ENCODE data around the gene KCND3.

The KCND3 gene

DNA sequence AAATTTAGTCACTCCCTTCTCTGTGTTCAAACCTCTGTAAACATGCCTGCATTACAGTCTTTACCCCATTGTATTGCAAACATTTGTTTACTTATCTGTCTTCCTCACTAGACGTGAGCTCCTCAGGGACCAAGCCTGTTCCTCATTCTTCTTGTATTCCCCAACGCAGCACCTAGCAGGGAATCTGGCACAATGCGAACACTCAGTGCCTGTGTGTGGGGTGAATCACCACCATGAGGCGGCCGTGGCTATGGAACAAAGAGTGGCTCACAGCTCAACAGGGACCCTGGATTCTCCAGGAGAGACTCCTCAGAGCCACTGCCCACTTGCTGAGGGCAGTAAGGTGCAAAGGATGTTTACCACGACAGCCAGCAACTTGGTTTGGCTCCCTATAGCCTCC lies 137.9 kb downstream of the KCND3 start:
- in situ Hi-C loops (cut with MboI; ENCODE audit: low sequenced_read_pairs) = no loop called here

DNA sequence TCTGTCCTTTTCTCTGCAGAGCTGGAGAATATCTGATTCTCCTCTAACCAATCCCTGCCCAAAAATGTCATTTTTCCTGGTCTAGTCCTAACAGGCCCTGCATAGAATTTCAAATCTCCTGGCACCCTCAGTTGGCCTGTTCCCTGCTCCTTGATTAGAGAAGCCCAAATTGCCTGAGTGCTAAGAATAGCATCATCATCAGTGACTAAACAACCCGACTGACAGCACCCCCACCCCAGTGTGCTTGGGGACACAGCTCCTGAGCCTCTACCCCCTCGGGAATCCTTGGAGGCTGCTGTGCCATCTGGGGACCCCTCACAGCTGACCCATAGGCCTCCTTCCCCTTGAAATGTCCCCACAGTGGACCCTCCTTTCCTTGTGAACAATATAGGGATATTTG lies 139.4 kb downstream of the KCND3 start:
- in situ Hi-C loops (cut with MboI; ENCODE audit: low sequenced_read_pairs) = no loop called here

DNA sequence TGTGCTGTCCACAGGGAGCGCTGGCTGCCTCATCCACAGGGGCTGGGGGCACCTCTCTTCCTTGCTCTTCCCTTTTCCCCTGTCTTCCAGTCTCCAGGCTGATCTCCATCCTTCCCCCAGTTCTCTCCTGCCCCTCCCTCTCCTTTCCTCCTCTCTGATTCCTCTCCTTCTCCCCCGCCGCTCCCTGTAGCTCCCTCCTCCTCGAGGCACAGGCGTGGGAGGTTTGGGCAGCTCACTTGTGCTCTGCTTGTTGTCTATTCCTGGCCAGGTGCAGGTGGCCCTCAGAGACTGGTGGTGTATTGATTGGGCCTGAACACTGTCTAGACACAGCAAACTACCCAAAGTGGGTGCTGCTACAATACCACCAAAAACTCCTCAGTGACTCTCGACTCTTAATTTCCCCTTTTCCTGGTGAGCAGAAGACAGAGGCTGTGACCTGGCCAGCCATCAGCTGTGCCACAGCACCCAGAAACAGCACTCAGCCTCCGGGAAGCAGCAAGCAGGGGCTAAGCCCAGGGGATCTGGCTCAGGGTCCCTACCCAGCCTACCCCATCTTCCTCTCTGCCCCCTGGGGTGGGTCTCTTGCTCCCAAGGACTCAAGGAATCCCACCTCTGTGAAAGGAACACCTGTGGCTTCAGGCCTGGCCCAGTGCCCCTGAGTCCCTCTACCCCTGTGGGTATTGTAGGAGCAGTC lies 140.5 kb downstream of the KCND3 start:
- in situ Hi-C loops (cut with MboI; ENCODE audit: low sequenced_read_pairs) = no loop called here

DNA sequence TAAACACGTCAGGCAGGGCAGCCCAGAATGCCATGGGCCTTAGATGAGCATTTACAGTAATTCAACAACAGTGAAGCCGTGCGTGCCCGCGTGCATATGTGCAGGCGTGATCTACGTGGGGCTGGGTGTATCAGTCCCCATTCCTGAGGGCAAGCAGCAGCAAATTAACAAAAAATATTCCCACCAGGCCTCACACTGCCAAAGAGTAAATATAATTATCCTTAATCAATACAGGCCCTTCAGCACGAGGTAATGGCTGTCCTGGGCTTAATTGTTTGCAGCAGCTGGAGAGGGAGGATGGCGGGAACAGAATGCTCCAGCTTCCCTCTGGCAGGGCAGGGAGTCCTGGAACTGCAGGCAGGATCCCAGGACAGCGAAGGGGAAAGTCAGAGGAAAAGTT lies 142.0 kb downstream of the KCND3 start:
- in situ Hi-C loops (cut with MboI; ENCODE audit: low sequenced_read_pairs) = no loop called here

DNA sequence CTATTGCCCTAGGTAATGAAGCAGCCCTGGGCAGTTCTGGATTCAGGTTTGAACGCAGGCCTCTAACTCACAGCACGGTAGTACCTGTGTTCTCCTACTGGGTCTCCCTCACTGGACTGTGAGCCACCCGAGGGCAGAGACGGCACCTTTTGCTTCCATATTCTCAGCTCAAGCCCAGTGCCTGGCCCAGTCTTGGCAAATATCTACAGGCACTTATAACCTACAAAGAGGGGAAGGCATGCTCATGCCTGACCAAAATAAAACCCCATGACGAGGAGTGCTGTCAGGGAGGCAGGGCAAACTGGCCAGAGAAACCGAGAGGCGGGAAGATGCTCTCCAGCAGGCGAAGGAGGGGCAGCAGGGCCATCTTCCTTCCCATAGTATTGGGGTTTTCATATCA lies 142.6 kb downstream of the KCND3 start:
- in situ Hi-C loops (cut with MboI; ENCODE audit: low sequenced_read_pairs) = no loop called here

DNA sequence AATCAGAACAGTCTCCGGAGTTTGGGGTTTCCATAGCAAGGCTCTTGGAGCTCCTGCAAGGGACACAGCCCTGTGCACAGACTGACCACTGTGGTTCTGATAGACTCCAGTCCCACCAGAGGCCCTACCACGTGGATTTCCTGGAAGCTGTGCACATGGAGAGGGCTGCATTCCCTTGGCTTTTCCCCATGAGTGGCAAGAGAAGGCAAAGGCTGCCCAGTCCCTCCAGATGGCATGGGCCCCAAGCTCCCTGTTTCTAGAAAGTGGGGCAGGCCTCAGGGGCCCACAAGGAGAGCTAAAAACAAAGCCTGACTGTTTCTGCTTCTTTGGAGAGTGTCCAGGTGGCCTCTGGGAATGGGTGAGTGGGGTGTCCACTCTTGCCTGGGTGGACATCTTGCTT lies 146.3 kb downstream of the KCND3 start:
- in situ Hi-C loops (cut with MboI; ENCODE audit: low sequenced_read_pairs) = no loop called here

DNA sequence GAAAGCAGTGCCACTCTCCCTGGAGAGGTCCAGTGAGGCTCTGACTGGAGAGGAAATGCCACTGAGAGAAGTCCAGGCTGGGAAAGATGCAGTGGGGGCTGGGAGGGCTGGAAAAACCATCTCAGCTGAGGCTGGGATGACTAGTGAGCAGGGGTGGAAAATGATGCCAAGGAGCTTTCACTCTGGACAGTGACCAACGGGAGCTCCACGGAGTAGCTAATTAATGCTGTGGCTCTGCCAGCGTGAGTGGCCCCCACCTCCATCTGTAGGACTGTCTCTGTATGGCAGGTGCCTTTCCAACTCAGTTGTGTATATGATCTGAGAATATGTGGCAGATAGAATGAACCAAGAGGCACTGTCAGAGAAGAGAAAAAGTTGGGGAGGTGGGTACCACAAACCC lies 147.1 kb downstream of the KCND3 start:
- in situ Hi-C loops (cut with MboI; ENCODE audit: low sequenced_read_pairs) = no loop called here

DNA sequence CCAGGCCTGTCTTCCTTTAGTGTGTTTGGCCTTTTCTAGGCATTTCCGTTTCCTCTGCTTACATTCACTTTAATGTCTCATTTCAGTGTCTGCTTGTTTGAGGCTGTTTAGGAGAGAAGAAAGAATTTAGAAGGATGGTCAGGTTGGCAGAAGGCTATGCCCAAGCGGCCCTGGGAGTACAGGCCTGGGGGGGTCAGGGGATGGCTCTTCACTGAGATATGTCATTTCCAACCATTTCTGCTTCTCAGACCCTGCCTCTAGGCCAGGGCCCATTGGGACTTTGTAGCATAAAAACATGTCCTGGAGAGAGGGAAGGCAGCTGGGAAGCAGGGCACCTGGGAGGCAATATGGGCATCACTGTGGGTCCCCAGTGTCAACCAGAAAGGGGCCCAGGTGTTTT lies 147.7 kb downstream of the KCND3 start:
- in situ Hi-C loops (cut with MboI; ENCODE audit: low sequenced_read_pairs) = no loop called here

DNA sequence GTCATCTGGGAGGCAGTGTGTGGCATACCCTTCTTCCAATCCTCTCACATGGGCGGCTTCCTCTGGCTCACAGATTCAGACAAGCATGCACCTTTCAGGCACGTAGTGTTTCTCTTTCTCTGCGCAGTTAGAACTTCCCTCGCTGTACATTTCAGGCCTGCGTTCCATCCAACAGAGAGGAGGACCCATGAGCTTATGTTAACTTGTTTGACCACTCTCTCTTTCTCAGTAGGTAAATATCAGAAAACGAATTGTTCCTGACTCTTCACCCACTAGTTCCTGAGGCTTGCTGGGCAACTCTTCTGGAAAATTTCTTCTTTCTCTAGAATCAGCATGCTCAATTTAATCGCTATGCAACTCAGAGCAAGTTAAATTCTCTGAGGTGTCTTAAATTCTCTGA lies 148.3 kb downstream of the KCND3 start:
- in situ Hi-C loops (cut with MboI; ENCODE audit: low sequenced_read_pairs) = no loop called here

DNA sequence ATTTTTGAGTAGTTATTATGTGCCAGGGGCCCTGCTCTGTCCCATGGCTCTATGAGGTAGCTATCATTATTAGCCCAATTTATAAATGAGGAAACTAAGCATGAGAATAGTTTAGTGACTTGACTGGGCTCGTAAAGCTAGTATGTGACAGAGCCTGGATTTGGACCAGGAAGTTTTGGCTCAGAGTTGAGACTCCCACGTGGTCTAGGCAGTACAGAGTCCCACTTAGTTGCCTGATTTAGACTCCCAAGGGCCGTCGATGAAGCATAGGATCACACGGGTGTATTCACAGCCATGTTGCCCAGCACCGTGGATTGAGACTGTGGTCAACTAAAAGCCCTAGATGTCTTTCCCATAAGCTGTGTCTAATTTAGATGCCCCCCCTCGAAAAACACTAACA lies 152.1 kb downstream of the KCND3 start:
- in situ Hi-C loops (cut with MboI; ENCODE audit: low sequenced_read_pairs) = no loop called here

DNA sequence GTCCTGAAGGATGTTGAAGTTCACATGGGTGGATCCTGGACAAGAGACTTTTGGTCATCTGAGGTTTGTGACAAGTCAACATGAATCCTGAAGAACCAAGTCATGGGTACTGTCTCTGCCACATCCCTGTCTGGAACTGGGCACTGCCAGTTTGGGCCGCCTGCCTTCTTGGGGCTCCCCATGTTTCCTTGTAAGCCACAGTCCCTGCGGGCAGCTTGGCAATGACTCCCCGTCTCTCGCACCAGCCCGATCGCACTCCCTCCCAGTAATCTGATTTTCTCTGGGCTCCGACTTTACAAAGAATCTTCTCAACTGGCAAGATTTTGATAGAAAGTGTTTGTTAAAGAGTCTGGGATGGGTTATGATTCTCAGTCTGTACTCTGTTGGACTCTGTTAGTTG lies 153.4 kb downstream of the KCND3 start:
- in situ Hi-C loops (cut with MboI; ENCODE audit: low sequenced_read_pairs) = no loop called here

DNA sequence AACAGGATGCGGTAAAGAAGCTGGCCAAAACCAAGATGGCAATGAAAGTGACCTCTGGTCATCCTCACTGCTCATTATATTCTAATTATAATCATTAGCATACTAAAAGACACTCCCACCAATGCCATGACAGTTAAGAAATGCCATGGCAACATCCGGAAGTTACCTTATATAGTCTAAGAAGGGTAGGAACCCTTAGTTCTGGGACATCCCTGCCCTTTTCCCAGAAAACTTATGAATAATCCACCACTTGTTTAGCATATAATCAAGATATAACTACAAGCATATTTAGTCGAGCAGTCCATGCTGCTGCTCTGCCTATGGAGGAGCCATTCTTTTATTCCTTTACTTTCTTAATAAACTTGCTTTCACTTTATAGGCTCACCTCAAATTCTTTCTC lies 154.0 kb downstream of the KCND3 start:
- in situ Hi-C loops (cut with MboI; ENCODE audit: low sequenced_read_pairs) = no loop called here

DNA sequence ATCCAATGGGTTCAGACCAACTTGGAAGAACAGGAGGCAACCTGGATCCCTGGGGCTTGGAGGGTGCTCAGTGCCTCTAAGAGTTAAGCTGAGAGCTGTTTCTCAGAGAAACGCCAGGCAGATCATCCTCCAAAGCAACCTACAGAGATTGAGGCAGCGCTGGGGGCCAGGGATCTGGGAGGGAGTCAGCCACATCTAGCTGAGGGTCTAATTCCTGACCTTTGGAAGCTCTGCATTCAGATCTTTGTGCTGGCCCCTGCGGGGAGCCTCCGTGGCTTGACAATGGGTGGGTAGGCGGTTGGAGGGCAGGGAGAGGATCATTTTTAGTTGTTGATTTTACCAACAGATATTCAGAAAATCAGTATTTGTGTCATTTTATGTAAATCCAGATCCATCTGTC lies 154.5 kb downstream of the KCND3 start:
- in situ Hi-C loops (cut with MboI; ENCODE audit: low sequenced_read_pairs) = no loop called here

DNA sequence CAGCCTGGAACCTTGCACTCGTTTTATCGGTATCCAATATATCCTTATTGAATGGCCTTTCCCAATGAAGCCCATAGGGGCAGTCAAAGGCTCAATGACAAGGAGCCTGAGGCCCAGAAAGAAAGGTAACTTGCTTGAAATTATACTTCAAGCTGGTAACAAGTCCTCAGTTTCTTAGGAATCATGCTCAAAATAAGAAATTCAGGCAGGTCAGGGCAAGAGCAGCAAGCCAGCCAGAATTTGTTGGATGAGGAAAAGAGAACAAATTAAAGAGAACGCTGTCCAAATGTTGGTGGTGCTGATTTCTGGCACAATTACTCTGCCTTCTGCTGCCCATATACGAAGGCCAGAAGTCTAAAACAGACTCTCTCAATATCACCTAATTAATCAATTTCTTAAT lies 156.1 kb downstream of the KCND3 start:
- in situ Hi-C loops (cut with MboI; ENCODE audit: low sequenced_read_pairs) = no loop called here

DNA sequence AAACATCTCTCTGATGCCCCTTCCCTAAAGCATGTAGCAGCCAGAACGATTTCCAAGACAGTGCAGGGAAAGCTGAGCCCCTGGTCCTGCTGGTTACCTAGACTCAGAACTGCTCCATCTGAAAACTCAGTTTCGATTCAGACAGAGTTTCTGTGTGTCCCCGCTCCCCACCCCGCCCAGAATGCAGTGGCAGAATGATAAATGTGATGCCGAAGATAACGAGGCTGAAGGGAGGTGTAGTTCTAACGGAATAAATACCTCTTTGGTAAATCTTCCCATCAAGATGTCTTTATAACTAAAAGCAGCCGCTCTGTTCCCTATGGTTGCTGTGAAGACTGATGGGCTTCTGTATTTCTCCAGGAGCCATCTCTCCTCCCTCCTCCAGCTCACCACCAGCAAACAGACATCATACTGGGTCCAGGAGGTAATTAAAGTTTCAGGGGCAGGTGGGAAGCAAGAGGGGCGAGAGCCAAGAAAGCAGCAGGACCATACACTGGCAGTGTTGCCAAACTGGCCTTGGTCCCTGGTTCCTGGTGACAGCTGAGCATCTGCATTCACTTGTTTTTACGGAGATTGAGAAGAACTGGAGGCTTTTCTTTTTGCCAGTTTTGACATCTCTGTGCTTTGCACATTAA lies 156.8 kb downstream of the KCND3 start:
- in situ Hi-C loops (cut with MboI; ENCODE audit: low sequenced_read_pairs) = no loop called here

DNA sequence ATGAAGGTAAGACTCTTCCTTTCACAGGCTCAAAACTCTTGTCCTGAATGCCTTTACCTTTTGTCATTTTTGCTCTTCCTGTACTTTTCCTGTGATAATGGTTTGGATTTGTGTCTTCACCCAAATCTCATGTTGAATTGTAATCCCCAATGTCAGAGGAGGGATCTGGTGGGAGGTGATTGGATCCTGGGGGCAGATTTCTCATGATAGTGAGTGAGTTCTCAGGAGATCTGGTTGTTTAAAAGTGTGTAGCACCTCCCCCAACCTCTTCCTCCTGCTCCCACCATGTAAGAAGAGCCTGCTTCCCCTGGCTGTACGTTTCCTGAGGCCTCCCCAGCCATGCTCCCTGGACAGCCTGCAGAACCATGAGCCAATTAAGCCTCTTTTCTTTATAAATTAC lies 158.3 kb downstream of the KCND3 start:
- in situ Hi-C loops (cut with MboI; ENCODE audit: low sequenced_read_pairs) = no loop called here

DNA sequence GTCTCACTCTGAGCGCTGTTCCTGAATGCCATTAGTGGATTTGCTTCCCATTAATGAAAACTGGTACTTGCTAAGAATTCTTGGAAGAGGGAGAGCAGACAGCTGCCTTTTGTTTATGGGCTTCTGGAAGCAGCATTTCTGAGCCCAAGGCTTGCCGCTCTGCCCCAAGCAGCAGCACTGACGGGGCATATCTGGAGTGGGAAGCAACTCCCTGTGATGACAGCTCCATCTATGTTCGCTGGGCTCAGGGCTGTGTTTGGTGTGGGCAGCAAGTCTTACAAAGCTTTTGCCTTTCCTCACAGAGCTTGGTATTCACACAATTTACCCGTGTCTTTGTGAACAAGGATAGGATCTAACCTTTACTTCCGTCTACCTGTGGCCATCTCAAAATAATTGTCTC lies 161.5 kb downstream of the KCND3 start:
- in situ Hi-C loops (cut with MboI; ENCODE audit: low sequenced_read_pairs) = no loop called here

DNA sequence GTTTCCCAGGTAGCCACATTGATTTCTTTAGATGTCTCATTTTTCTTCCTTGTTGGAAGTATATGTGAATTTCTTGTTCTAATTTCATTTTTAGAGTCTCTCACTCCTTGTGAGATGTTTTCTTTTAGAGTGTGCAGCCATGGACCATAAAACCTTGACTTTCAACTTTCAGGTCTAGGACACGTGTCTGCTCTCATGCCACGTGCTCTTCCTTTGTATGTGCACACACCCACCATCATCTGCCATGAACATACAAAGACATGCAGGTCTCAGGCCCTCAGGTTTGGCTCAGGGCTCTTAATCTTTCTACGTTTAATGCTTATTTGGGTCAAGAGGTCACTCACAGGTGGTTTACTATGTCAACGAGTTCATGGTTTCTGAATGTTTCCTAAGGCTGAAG lies 163.2 kb downstream of the KCND3 start:
- in situ Hi-C loops (cut with MboI; ENCODE audit: low sequenced_read_pairs) = no loop called here

DNA sequence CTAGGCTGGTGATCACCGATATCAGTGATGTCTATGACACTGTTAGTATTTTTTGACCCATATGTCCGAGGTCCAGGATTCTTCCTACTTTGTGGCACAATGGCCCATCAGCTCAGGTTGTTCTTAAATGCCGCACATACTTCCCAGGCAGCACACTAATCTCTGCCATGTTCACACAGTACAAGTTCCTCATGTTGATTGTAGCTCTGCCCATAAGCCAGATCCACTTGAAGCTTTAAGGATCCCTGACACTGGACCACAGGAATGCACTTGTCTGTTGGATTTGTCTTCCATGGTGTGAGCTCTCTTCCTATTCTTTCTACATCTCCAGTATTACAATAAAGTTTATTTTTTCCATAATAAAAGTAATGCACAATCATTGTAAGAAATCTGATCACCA lies 164.3 kb downstream of the KCND3 start:
- in situ Hi-C loops (cut with MboI; ENCODE audit: low sequenced_read_pairs) = no loop called here

DNA sequence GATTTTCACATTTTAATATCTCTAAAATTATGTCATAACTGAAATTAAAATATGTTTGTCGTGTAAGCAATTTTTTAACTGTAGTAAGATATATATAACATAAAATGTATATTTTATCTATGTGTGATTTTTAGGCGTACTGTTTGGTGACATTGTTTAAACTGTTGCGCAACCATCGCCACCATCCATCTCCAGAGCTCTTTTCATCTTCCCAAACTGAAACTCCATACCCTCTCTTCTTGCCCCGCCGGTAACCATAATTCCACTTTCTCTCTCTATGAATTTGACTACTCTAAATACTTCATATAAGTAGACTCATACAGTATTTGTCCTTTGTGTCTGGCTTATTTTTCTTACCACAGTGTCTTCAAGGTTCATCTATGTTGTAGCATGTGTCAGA lies 167.3 kb downstream of the KCND3 start:
- in situ Hi-C loops (cut with MboI; ENCODE audit: low sequenced_read_pairs) = no loop called here

DNA sequence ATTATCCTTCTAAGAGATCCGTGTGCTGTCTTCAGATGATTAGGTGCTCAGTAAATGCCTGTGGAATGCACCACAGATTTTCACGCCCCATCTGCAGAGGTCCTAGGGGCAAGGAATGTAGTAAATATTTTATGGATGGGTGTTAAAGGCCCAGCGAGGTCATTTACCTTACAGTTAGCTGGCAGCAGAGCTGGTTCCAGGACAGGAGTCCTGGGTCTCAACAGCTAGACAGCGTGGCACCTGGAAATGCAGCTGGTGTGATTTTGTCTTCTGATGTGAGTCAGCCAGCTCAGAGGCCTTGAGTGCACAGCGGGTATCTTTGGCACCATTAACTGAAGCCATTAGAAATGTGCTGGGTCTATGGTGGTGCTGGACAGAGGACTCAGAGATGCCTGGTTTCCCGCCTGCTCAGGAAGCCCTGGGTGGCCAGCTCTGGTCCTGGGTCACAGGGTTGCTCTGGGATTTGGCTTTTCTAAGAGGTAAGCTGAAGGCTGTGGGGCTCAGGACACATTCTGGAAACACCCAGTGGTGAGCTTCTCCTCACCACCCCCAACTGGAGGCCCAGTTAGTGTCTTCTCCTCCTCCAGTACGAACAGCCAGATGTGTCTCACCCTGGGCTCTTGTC lies 168.2 kb downstream of the KCND3 start:
- in situ Hi-C loops (cut with MboI; ENCODE audit: low sequenced_read_pairs) = no loop called here

DNA sequence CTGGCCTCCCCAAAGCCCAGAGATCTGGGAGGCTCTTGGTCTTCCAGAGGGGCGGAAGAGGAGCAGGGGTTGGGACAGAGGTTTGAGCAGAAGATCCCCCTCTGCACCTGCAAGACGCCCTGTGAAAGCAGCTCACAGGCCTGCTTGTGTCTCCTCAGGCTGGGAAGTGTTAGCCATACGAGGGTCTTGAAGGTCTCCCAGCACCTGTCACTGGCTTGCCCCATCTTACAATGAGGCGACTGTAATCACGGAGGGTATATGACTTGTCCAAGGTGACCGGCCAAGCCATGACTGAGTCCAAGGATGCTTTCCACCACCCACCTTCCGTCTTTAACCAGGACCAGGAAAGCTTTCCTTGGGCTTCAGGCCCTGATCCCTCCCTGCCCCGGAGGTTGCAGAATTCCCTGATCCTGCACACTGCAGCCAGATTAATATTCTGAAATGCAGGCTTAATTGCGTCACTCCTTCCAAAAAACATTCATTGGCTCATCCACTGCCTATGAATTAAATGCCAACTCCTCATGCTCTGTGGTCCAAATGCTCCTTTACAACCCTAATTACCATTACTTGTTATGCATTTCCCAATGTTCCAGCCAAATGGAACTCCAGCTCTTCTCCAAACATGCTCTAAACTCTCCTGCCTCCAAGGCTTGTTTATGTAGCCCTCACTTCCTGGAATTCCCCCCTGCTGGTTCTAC lies 169.8 kb downstream of the KCND3 start:
- in situ Hi-C loops (cut with MboI; ENCODE audit: low sequenced_read_pairs) = no loop called here

Measured in HL-60/S4 (cell line).